Neural cell (in vitro differentiated cells): ENCODE measurements around the gene CTBP2.

Experiments used
- CTCF ChIP-seq: fragments of 450-650 bp; IDR thresholded peaks from 2 replicates; pipeline ENCODE4 v1.5.1; 2014; ENCODE audit warnings: antibody characterized with exemption, mild to moderate bottlenecking, moderate library complexity; ENCODE audit not compliant: poor library complexity, severe bottlenecking
- EP300 ChIP-seq: fragments of 450-650 bp; conservative IDR thresholded peaks from 2 replicates; pipeline ENCODE4 v1.6.1; 2014; ENCODE audit warnings: antibody characterized with exemption, mild to moderate bottlenecking, moderate library complexity; ENCODE audit not compliant: poor library complexity, severe bottlenecking
- EZH2 ChIP-seq: fragments of 200-600, 300-800 bp; shearing (Covaris generic), sonication (generic); IDR thresholded peaks from 2 replicates; pipeline ENCODE4 v1.6.1; 2014; ENCODE audit warnings: antibody characterized with exemption, low read length, borderline replicate concordance, mild to moderate bottlenecking; ENCODE audit not compliant: insufficient read depth, poor library complexity, severe bottlenecking
- POLR2AphosphoS5 ChIP-seq: IDR thresholded peaks from 2 replicates; pipeline ENCODE4 v1.6.1; 2012
- RAD21 ChIP-seq: fragments of 450-650 bp; conservative IDR thresholded peaks from 2 replicates; pipeline ENCODE4 v1.6.1; 2014; ENCODE audit warnings: antibody characterized with exemption, mild to moderate bottlenecking, moderate library complexity
- TAF1 ChIP-seq: IDR thresholded peaks from 2 replicates; pipeline ENCODE4 v1.6.1; 2012; ENCODE audit warnings: low read depth
- TF ChIP-seq, protein P1 (sequence below): IDR thresholded peaks from 2 replicates; pipeline ENCODE4 v1.6.1; 2012; ENCODE audit warnings: borderline replicate concordance

DNA sequence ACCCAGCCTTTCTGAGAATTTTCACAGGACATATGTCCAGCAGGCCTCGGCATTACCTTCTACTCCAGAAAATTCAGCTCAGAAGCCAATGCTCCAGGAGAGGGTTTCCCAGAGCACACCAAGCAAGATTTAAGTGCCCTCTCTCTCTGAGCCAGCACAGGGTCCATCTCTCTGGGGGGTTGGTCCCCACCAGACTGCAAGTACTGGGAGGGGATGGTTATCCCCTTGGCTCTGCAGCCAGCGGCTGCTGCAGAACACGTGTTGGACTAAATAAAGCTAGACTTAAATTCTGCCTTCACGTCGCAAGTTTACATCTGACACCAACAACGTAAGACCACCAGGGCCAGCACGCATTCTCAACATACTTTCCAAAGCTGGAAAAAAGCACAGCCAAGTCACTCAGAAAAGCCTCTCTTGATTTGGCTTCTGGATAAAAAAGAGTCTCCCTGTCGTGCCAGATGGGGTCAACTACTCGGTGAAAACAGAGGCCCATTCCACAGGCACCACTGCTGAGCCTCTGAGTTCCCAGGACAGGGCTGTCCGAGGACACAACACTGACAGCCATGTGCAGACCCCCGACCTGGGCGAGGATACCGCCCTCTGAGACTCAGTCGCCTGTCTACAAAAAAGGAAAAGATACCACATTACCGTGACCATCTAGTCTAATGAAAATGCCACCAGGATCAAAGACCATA is 77.3 kb downstream of the CTBP2 start:
- no peak for TF ChIP-seq CTCF
- no peak for TF ChIP-seq RAD21
- no peak for TF ChIP-seq EZH2
- no peak for TF ChIP-seq POLR2AphosphoS5
- TF ChIP-seq, protein P1, sequence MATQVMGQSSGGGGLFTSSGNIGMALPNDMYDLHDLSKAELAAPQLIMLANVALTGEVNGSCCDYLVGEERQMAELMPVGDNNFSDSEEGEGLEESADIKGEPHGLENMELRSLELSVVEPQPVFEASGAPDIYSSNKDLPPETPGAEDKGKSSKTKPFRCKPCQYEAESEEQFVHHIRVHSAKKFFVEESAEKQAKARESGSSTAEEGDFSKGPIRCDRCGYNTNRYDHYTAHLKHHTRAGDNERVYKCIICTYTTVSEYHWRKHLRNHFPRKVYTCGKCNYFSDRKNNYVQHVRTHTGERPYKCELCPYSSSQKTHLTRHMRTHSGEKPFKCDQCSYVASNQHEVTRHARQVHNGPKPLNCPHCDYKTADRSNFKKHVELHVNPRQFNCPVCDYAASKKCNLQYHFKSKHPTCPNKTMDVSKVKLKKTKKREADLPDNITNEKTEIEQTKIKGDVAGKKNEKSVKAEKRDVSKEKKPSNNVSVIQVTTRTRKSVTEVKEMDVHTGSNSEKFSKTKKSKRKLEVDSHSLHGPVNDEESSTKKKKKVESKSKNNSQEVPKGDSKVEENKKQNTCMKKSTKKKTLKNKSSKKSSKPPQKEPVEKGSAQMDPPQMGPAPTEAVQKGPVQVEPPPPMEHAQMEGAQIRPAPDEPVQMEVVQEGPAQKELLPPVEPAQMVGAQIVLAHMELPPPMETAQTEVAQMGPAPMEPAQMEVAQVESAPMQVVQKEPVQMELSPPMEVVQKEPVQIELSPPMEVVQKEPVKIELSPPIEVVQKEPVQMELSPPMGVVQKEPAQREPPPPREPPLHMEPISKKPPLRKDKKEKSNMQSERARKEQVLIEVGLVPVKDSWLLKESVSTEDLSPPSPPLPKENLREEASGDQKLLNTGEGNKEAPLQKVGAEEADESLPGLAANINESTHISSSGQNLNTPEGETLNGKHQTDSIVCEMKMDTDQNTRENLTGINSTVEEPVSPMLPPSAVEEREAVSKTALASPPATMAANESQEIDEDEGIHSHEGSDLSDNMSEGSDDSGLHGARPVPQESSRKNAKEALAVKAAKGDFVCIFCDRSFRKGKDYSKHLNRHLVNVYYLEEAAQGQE: no peak
- no peak for TF ChIP-seq EP300
- TF ChIP-seq TAF1: no peak
